Measurements from ENCODE around the gene TUBB6. TPM values are rescaled to one million over a fixed set of nuclear protein-coding genes. Genes with fewer than 3 reads are reported as not detected.

The TUBB6 gene
- total RNA-seq, 1 experiment from 2014 or later, result 33.5 TPM

DNA sequence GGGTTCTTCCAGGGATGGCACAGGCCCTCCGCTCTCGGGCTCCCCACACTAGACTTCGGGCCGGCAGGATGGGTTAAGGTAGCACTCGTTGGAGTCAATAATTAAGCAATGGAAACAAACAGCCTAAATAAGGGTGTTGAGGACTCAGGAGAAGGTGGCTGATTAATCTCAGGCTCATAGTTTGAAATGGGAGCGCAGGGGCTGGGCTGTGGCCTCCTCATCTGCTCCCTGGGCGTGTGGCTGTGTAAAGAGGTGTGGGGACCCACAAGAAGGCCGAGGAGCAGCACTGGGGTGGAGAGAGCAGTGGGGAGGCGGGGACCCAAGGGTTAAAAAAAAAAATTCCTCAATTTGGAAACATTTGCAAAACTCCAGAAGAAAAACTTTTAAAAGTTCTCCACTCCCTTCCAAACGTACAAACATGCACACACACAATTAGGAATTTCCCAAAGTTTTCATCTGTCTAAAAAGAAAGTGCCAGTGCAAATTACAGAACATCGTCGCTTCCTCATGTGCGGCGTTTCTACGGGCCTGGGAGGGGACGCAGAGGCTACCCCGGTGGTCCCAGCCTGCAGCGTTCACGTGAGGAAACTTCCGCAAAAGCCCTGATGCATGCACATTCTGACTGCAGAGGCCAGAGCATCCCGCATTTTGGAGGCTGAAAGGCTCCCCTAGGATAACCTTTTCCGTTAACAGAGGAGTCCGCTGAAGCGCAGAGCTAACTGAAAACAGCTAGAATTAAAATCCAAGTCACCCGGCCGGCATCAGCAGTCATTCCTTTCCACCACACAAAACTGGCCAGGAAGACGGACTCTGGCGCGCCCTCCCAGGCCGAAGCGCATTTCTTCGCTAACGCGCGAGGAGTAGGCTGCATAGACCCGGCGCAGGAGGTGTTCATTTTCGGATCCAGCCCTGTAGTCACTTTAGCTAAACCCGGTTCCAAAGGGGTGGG lies 1.0 kb upstream of the TUBB6 start:
- in situ Hi-C loops (cut with HindIII; ENCODE audit: low pct_unique_long_range_greater_than_20kb, low sequenced_read_pairs), result no loop called here
- DNase-seq (ENCODE audit: low read depth, low spot score), result no peak

- in situ Hi-C loops (cut with HindIII; ENCODE audit: low pct_unique_long_range_greater_than_20kb, low sequenced_read_pairs), result no loop called here
Measured at GRCh38 chr18:12308386-12309100, 502 bp downstream of the TUBB6 start.

GRCh38 chr18:12309683-12310198 lies 1.7 kb downstream of the TUBB6 start:
- no peak for DNase-seq (ENCODE audit: low read depth, low spot score)
- in situ Hi-C loops (cut with HindIII; ENCODE audit: low pct_unique_long_range_greater_than_20kb, low sequenced_read_pairs), result no loop called here

More at GRCh38 chr18:12308386-12309100, 502 bp downstream of the TUBB6 start:
- DNase-seq (ENCODE audit: low read depth, low spot score), result peak; percentile 50

GRCh38 chr18:12310762-12311161 lies 2.7 kb downstream of the TUBB6 start:
- in situ Hi-C loops (cut with HindIII; ENCODE audit: low pct_unique_long_range_greater_than_20kb, low sequenced_read_pairs), result no loop called here
- no peak for DNase-seq (ENCODE audit: low read depth, low spot score)

- DNase-seq (ENCODE audit: low read depth, low spot score), result no peak
- in situ Hi-C loops (cut with HindIII; ENCODE audit: low pct_unique_long_range_greater_than_20kb, low sequenced_read_pairs), result no loop called here
Measured at GRCh38 chr18:12312976-12313375, 4.9 kb downstream of the TUBB6 start.

DNA sequence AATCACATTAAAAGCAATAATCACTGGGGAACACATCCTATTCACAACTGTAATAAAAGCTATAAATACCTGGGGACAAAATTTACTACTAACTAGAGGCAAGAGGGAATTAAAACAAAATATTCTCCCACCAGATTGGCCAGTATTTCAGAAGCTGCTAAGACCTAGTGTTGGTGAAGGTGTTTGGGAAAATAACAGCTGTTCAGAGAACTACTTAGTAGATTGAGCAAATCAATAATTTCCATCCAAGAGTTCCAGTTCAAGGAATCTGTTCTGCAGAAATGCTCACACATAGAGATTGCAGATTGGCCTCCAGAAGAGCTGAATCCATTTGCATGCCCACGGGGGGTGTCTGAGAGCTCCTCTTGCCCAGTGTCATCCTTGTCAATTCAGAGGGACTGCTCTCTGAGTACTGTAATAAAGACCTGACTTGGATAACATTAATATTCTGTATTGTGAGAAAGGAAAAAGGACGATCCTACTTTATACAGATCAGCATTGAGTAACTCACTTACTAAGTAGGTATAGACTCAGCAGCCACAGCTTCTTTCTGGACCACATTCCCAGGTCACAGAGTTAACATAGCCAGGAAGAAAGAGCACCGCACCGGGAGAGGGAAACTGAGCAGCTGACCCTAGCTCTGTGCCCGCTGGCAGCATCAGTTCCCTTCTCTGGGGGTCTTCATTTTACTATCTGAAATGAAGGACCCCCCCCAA lies 5.6 kb downstream of the TUBB6 start:
- in situ Hi-C loops (cut with HindIII; ENCODE audit: low pct_unique_long_range_greater_than_20kb, low sequenced_read_pairs), result no loop called here
- no peak for DNase-seq (ENCODE audit: low read depth, low spot score)

DNA sequence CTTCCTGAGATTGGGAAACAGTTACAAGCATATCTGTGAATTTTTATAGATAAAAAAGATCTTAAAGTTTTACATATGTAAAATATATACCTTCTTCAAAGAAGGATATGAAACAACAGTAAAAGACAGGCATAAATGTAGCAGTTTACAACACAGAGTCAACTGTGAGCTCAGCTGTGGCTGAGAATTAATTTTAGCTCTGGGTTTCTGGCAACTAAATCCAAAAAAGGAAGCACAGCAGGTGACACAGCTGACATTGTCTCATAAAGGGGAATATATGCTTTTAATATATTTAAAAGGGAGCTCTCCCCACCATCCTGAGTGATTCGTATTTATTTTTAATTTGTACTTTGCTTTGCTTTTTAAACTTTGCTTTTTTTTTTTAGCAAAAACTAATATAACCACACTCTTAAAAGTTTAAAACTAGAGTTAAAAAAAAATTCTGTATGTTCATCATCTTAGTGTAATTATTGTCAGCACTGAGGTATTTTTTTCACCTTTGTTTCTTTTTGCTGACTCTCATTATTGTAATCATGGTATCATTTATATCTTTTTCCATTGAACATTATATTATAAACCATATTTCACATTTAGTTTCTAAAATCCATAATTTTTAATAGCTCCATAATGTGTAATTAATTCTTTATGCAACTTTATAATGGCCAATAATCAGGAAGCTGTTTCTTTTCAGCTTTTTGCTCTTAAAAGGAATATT lies 6.7 kb downstream of the TUBB6 start:
- in situ Hi-C loops (cut with HindIII; ENCODE audit: low pct_unique_long_range_greater_than_20kb, low sequenced_read_pairs), result no loop called here
- no peak for DNase-seq (ENCODE audit: low read depth, low spot score)

DNA sequence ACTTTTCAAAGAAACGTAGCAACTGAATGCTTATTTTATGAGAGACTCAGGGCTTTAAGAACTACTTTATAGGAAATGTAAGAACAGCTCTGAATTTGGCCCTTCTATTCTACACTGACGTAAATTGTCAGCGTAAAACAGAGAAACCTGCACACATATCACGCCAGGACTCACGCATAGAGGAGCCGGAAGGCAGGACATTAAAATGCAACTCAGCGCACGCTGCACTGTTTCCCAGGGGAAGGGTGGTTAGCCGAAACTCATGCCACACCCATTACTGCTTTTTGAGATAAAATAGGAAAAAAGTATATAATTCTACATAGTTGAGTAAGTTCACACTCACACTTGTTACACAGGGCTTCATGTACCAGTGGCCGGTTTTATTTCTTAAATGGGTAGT lies 7.4 kb downstream of the TUBB6 start:
- DNase-seq (ENCODE audit: low read depth, low spot score), result no peak
- in situ Hi-C loops (cut with HindIII; ENCODE audit: low pct_unique_long_range_greater_than_20kb, low sequenced_read_pairs), result no loop called here

- in situ Hi-C loops (cut with HindIII; ENCODE audit: low pct_unique_long_range_greater_than_20kb, low sequenced_read_pairs), result no loop called here
- no peak for DNase-seq (ENCODE audit: low read depth, low spot score)
Measured at GRCh38 chr18:12315911-12316310, 7.9 kb downstream of the TUBB6 start.

- no peak for DNase-seq (ENCODE audit: low read depth, low spot score)
- in situ Hi-C loops (cut with HindIII; ENCODE audit: low pct_unique_long_range_greater_than_20kb, low sequenced_read_pairs), result no loop called here
Measured at GRCh38 chr18:12317664-12318333, 9.8 kb downstream of the TUBB6 start.

DNA sequence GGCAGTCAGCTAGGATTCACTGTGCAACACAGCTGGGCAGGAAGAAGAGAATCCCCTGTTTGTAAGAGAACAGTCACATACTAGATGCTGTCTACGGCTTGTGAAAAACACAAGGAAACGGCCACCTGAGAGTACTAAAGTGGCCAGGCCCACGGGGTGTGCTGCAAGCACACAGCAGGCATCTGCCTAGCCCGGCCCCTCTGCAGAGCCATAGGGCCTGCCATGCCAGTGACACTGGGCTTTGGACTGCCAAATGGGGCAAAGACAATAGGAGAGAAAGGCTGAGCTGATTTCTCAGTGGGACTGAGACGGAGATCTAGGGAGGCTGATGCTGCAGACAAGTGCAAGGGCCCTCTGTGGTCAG lies 10.3 kb downstream of the TUBB6 start:
- in situ Hi-C loops (cut with HindIII; ENCODE audit: low pct_unique_long_range_greater_than_20kb, low sequenced_read_pairs), result no loop called here
- no peak for DNase-seq (ENCODE audit: low read depth, low spot score)

- in situ Hi-C loops (cut with HindIII; ENCODE audit: low pct_unique_long_range_greater_than_20kb, low sequenced_read_pairs), result no loop called here
- peak; percentile 8 for DNase-seq (ENCODE audit: low read depth, low spot score)
Measured at GRCh38 chr18:12318857-12319256, 10.8 kb downstream of the TUBB6 start.

GRCh38 chr18:12321333-12321732 lies 13.3 kb downstream of the TUBB6 start:
- in situ Hi-C loops (cut with HindIII; ENCODE audit: low pct_unique_long_range_greater_than_20kb, low sequenced_read_pairs), result no loop called here

GRCh38 chr18:12324991-12325725 lies 17.1 kb downstream of the TUBB6 start:
- no peak for DNase-seq (ENCODE audit: low read depth, low spot score)
- in situ Hi-C loops (cut with HindIII; ENCODE audit: low pct_unique_long_range_greater_than_20kb, low sequenced_read_pairs), result no loop called here

More at GRCh38 chr18:12321333-12321732, 13.3 kb downstream of the TUBB6 start:
- DNase-seq (ENCODE audit: low read depth, low spot score), result peak; percentile 18

DNA sequence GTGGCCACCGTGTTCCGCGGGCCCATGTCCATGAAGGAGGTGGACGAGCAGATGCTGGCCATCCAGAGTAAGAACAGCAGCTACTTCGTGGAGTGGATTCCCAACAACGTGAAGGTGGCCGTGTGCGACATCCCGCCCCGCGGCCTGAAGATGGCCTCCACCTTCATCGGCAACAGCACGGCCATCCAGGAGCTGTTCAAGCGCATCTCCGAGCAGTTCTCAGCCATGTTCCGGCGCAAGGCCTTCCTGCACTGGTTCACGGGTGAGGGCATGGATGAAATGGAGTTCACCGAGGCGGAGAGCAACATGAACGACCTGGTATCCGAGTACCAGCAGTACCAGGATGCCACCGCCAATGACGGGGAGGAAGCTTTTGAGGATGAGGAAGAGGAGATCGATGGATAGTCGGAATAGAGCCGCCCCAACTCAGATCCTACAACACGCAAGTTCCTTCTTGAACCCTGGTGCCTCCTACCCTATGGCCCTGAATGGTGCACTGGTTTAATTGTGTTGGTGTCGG lies 17.7 kb downstream of the TUBB6 start:
- in situ Hi-C loops (cut with HindIII; ENCODE audit: low pct_unique_long_range_greater_than_20kb, low sequenced_read_pairs), result no loop called here
- no peak for DNase-seq (ENCODE audit: low read depth, low spot score)
